ENCODE results near the gene VEPH1.

DNA sequence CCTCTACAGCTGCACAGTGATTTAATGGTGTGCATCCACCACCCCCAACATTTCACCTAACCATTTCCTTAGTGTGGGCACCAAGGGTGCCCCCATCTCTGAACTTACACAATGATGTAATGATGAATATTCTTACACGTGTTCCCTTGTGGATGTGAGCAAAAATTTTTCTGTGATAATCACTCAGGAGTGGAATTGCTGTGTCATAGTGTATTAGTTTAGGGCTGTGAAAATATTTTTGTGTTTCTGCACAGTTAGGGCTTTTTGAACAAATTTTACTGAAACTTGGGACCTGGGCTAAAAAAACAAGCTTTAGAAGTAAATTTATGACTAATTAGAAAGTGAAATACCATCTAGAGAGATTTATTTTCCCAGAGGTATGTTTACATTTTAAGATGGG is 208.7 kb downstream of the VEPH1 start:
- TF ChIP-seq, protein P1, sequence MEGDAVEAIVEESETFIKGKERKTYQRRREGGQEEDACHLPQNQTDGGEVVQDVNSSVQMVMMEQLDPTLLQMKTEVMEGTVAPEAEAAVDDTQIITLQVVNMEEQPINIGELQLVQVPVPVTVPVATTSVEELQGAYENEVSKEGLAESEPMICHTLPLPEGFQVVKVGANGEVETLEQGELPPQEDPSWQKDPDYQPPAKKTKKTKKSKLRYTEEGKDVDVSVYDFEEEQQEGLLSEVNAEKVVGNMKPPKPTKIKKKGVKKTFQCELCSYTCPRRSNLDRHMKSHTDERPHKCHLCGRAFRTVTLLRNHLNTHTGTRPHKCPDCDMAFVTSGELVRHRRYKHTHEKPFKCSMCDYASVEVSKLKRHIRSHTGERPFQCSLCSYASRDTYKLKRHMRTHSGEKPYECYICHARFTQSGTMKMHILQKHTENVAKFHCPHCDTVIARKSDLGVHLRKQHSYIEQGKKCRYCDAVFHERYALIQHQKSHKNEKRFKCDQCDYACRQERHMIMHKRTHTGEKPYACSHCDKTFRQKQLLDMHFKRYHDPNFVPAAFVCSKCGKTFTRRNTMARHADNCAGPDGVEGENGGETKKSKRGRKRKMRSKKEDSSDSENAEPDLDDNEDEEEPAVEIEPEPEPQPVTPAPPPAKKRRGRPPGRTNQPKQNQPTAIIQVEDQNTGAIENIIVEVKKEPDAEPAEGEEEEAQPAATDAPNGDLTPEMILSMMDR (IDR thresholded peaks at IDR 0.05), result no peak
- TF ChIP-seq EZH2 (IDR thresholded peaks at IDR 0.05; ENCODE audit: borderline replicate concordance, insufficient read depth, low read depth, low read length, poor library complexity, severe bottlenecking), result no peak

All from B cell (primary cell).